Fibroblast of lung (primary cell): ENCODE data around the gene ZNF516.

Experiments
- EZH2 ChIP-seq: IDR thresholded peaks from 2 replicates; pipeline ENCODE4 v1.5.1; 2012; ENCODE audit warnings: low read length, control low read depth, mild to moderate bottlenecking; ENCODE audit errors: missing control alignments
- TF ChIP-seq, protein P1 (sequence below), 2 donors: IDR thresholded peaks in 1 of 2; conservative IDR thresholded peaks in 1 of 2; 1 replicate in 1 of 2; 2 replicates in 1 of 2; pipeline ENCODE4 v1.5.1; 2011 to 2012; ENCODE audit warnings: low read length in 2 of 2, control low read depth in 1 of 2, inconsistent platforms in 1 of 2, low read depth in 1 of 2, mild to moderate bottlenecking in 1 of 2

DNA sequence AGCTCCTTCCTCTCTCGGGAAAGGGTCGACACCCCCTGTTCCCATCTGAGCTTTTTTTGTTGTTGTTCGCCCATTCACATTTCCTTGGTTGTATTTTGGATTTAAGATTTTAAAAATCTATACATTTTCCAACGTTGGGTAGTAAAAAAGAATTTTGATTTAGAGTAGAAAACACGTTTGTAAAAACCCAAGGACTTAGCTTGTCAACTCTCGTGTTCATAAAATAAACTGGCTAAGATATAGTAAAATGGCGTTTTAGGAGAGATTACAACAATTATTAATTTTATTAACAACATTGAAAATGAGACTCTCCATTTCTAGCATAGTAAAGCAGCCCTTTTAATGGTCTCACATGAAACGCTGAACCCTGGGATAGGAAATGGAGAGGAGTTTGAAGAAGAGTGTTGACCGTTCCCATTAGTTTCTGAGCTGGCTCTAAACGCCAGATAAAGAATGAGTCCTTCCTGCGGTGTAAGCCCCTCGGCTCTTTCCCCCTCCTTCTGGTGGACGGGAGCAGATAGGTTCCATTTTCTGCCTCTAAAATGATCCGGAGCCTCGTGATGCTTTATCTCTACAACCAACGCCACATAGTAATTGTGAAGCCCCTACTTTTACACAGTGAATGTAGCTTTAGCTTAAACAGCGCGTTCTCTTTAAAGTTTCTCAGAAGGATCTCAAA is 24.0 kb upstream of the ZNF516 start:
- TF ChIP-seq, protein P1, sequence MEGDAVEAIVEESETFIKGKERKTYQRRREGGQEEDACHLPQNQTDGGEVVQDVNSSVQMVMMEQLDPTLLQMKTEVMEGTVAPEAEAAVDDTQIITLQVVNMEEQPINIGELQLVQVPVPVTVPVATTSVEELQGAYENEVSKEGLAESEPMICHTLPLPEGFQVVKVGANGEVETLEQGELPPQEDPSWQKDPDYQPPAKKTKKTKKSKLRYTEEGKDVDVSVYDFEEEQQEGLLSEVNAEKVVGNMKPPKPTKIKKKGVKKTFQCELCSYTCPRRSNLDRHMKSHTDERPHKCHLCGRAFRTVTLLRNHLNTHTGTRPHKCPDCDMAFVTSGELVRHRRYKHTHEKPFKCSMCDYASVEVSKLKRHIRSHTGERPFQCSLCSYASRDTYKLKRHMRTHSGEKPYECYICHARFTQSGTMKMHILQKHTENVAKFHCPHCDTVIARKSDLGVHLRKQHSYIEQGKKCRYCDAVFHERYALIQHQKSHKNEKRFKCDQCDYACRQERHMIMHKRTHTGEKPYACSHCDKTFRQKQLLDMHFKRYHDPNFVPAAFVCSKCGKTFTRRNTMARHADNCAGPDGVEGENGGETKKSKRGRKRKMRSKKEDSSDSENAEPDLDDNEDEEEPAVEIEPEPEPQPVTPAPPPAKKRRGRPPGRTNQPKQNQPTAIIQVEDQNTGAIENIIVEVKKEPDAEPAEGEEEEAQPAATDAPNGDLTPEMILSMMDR (conservative IDR thresholded peaks at IDR 0.05 in 1 of 2, IDR thresholded peaks at IDR 0.05 in 1 of 2; ENCODE audit: low read depth in 1 of 2, low read length in 2 of 2) = no peak
- no peak for TF ChIP-seq EZH2
